Stimulated activated CD8-positive, alpha-beta memory T cell treated with anti-CD3 and anti-CD28 coated beads, Interleukin-15, amount 100 ng/mL, for 48 hours (primary cell): ENCODE results near the gene TBC1D2B.

Experiments used
- DNase-seq, 2 donors: peaks; one replicate each; pipeline ENCODE4 v3.0.0-alpha.2; 2020; ENCODE audit warnings: low read depth in 2 of 2

The TBC1D2B gene

DNA sequence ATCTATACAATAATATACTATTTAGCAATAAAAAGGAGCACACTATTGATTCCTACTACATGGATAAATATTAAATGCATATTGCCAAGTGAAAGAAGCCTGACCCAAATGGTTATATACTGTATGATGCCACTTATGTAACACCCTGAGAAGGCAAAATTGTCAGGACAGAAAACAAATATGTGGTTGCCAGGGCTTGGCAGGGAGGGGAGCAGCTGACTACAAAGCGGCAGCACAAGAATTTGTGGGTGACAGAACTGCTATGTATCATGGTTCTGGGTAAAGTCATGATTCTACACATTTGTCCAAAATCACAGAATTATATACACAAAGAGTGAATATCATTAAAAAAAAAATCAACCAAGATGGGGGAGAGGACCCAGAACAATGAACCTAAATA is 22.5 kb downstream of the TBC1D2B start:
- DNase-seq = no peak

DNA sequence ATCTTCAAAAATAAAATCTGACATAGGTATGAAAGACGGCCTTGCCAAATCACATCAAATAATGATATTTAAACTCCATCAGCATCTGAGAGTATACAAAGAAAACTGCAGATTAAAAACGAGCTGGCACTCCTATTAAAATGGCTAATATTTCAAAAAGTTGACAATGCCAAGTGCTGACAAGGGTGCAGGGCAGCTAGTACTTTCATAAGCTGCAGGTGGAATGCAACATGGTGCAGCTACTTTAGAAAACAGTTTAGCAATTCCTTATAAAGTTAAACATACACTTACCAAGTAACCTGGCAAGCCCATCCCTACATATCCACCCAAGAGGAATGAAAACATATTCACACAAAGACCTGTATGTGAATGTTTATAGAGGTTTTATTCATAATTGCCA is 23.0 kb downstream of the TBC1D2B start:
- no peak for DNase-seq

DNA sequence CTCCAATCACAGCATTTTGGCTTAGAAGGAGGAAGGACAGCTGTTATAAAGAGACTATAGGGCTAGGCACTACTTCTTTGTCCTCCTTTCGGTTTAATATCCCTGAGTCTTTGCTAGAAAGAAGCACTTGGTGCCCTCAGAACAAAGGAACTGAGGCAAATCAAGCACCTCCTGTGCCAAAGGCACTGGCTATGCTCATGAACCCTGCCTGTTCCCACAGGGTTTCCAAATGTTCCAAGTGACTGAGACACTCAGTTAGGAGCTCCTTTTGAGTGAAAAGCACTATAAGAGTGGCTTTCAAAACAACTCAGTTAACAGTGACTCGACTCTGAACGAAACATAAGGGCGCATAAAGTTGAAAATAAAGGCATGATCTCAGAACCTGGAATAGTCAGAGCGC is 25.0 kb downstream of the TBC1D2B start:
- no peak for DNase-seq

DNA sequence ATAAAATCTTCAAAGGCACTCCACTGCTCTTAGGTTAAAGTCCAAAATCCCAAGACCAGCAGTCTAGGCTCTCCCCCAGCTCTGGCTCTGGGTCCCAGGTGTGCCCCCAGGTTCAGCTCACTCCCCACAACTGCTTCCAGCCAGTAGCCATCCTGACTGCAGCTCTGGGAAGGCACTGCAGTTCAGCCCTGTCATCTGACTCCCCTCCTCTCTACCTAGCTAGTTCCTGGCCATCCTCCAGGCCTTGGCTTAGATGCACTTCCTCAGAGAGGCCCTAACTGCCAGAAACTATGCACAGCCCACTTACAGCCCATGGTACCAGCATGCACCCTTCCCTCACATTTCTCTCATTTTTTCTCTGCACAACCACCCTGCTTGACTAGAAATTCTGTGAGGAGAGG is 25.5 kb downstream of the TBC1D2B start:
- no peak for DNase-seq

DNA sequence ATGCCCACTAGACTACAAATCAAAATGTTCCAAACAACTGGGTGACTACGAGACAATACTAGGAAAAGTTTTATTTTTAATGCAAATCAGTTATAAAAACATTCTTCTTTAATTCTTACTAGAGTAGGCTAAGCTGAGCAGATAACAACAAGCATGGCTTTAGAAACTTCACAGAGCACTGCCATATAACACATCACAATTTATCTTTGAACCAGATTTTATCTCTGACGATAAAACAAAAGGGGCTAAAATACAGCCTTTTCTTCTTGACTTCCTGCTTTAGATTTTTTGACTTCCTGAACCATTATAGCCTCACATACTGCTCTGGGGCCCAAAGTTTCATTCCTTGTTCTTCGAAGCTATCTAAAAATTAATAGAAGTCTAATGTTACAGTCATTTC is 25.9 kb downstream of the TBC1D2B start:
- no peak for DNase-seq

- no peak for DNase-seq
Observed at GRCh38 chr15:78050826-78051225, 26.7 kb downstream of the TBC1D2B start.

- no peak for DNase-seq
Observed at GRCh38 chr15:78050441-78050809, 27.1 kb downstream of the TBC1D2B start.

- DNase-seq = no peak
Observed at GRCh38 chr15:78049691-78050440, 27.6 kb downstream of the TBC1D2B start.

- DNase-seq = no peak
Observed at GRCh38 chr15:78048628-78048920, 28.9 kb downstream of the TBC1D2B start.

GRCh38 chr15:78047761-78048627 is 29.5 kb downstream of the TBC1D2B start:
- no peak for DNase-seq

- no peak for DNase-seq
Observed at GRCh38 chr15:78046796-78047341, 30.6 kb downstream of the TBC1D2B start.

DNA sequence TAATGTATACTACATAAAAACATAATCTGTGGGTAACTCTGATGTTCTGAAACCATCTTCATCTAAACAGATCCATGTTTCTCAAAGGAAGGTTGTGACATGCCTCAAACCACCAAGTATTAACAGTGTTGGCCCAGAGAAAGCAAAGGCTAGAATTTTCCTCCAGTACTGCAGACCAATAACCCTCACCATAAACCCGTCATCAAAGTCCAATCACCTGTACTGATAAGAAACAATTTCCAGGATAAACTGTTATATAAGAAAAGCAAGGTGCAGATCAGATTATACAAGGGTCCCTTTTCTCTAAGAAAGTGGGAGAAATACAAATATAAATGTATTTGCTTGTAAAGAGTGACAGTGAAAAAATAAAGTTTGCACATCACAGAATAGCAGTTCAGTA is 32.3 kb downstream of the TBC1D2B start:
- DNase-seq = no peak

- DNase-seq = no peak
Observed at GRCh38 chr15:78044407-78045155, 32.9 kb downstream of the TBC1D2B start.

GRCh38 chr15:78041946-78042345 is 35.6 kb downstream of the TBC1D2B start:
- DNase-seq = no peak

DNA sequence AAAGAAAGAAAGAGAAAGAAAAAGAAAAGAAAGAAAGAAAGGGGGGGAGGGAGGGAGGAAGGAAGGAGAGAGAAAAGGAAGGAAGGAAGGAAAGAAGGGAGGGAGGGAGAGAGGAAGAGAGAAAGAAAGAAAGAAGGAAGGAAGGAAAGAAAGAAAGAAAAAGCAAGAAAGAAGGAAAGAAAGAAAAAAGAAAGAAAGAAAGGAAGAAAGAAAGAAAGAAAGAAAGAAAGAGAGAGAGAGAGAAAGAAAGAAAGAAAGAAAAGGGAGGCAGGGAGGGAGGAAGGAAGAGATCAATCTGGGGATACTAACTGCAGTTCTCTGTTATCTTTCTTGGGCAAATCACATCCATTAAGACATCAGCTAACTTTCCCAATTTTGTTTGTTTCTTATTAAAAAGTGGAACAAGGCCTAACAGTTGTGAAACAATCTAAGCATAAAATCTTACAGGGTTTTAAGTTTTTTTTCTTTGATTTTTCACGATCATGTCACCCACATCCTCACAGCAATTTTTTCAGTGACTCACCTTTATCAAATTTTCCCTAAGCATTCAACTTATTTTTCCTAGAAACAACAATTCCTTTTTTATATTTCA is 36.8 kb downstream of the TBC1D2B start:
- no peak for DNase-seq

DNA sequence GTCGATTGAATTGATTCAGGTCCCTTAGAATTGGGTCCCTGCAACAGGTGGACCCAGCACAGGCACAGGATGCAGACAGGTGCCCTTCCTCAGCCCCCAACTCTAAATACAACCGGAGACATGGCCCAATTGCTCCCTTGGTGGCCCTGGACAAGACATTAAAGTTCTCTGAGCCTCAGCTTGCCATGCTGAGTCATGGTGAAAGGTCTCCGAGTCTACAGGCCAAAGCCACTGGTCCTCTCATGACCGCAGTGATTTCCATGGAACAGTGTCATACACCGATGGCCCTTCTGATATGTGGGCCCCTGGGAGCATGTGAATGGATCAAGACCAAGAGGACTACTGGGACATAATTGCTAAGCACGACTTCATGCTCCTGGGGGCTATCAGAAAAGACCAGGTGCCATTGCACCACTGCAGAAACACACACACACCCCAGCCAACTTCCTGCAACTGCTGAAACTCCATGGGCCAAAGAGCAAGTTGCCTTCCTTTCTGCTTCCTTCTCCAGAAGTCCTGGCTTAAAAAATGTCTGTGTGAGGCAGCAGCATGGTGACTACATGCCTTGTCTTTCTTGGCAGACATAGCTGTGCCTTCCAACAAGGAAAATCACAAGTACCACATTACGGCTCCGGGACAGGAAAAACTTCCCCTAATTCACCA is 38.8 kb downstream of the TBC1D2B start:
- no peak for DNase-seq

- DNase-seq = no peak
Observed at GRCh38 chr15:78037779-78038305, 39.7 kb downstream of the TBC1D2B start.

GRCh38 chr15:78037328-78037727 is 40.2 kb downstream of the TBC1D2B start:
- no peak for DNase-seq

GRCh38 chr15:78035861-78036476 is 41.5 kb downstream of the TBC1D2B start:
- no peak for DNase-seq

DNA sequence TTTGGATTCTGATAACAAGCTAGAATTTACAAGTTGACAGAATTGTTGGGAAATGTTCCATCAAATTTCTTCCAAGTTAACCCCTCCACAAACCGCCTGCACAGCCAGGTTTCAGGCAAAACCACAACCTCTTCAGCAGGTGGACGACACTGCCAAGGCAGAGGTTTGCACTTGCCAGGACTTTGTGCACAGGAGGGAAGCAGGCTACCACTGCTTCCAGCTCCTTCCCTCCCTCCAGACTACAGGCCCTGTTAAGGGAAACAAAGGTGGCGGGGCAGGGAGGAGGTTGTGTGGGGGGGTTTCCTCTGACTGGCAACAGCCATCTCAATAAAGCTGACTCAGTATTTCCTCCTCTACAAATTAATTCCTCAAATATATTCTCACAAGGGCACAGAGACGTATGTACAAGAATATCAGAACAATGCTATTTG is 42.2 kb downstream of the TBC1D2B start:
- no peak for DNase-seq
